Urinary bladder (tissue), 4 donors: ENCODE measurements around the gene C2CD3. TPM values are rescaled to one million over a fixed set of nuclear protein-coding genes. Genes with fewer than 3 reads are reported as not detected.

Source experiments
- DNase-seq: peaks from one replicate; pipeline ENCODE4 v3.0.0-alpha.2; 2015; ENCODE audit errors: extremely low spot score
- H3K27ac ChIP-seq: one replicate; pipeline ENCODE4 v1.5.1; 2013; ENCODE audit warnings: low read depth, mild to moderate bottlenecking, moderate library complexity
- H3K36me3 ChIP-seq: one replicate; pipeline ENCODE4 v1.6.1; 2013; ENCODE audit warnings: mild to moderate bottlenecking, moderate library complexity; ENCODE audit not compliant: insufficient read depth
- H3K4me1 ChIP-seq: one replicate; pipeline ENCODE4 v1.6.1; 2013; ENCODE audit warnings: mild to moderate bottlenecking, moderate library complexity; ENCODE audit not compliant: insufficient read depth
- H3K4me3 ChIP-seq: one replicate; pipeline ENCODE4 v1.5.1; 2013; ENCODE audit warnings: low read depth, low read length
- WGBS: extraction: QIAGEN DNeasy Blood & Tissue Kit; methylation state at CpG from one replicate; pipeline ENCODE4 v1.1.7; 2013; 5-methylcytosine and 5-hydroxymethylcytosine counted together
- polyA plus RNA-seq: library from polyadenylated mRNA; stranded (reverse); fragments of 200-250 nt; gene quantifications from one replicate; pipeline ENCODE4 v1.2.3, GENCODE V29; 2013
- total RNA-seq: library from RNA; depleted of rRNA; stranded (reverse); fragments of >200 nt; gene quantifications from one replicate; pipeline ENCODE4 v1.2.3, GENCODE V29; 2014
- donor health status: healthy with polysubstance abuse.
- donor health status: healthy.

Gene C2CD3
- total RNA-seq = 19.5 TPM
- 9.8 TPM for polyA plus RNA-seq

DNA sequence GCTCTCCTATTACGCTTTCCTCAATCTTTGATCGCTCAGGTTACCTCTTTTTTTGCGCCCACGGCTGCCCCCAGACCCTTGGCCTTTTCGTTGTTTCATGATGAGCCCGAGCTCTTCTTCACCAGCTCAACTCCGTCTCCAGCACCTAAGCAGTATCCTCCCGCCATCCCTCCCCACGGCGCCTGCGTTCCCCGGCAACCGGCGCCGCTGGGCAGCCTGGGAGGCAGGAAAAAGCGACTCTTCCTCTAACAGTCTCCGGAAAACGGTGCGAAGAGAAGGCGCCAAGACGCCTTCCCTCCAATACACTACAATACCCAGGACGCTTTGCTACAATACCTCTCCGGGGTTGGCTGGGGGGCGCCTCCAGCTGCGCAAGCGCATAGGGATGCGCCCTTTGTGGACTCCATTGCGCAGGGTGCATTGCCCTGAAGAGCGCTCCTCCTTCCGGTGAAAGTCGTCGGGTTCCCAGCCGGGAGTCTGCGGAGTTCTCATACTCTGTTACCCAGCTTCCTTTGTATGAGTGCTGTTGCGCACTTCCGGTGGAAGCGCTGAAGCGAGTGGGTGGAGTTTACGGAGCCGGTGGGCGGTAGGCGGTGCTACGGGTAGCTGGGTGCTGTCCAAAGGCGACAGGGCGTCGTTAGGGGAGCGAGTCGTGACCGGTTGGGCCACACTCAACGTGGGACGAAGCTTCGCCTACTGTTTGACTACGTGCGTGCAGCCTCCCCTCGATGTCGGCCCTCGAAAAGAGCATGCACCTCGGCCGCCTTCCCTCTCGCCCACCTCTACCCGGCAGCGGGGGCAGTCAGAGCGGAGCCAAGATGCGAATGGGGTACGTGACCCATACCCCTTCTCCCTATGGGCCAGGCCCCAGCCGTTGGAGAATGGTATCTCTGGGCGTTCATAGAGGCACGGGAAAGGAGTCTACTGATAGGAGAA, at the start of gene C2CD3, which contains the start of gene PPME1:
C2CD3 (minus strand) TSS at position 309 of the 936 bp plus-strand sequence; CDS start at position 99, 210 bp downstream.
PPME1 (plus strand) TSS at position 596 of the 936 bp plus-strand sequence; CDS start at position 729, 133 bp downstream.
- Histone ChIP-seq H3K4me1 (no peaks in the 10 kb centered on the region), H3K36me3 (peaks cover 1% of the 10 kb centered on the region), H3K27ac (peak within 1 kb of the TSS; percentile 73), H3K4me3 (peak within 1 kb of the TSS; percentile 76)
- under 1% methylated on average over 68 of the region's 68 CpGs for WGBS
- DNase-seq = peak; percentile 99

DNA sequence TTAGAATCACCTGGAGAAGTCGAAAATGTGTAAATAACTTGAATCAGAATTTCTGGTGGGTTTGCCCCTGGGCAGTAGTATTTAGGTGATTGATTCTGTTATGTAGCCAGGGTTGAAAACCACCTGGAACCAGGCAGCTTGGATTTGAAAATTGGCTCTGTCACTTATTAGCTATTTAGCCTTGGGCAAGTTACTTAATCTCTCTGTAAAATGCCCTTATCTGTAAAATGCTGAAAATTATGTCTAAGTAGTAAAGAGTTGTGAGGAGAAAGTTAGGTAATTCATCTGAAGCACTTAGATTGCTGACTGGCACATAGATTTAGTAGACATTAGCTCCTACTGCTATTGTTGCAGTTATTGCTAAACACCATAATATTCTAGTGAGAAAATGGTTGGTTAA, 49.6 kb upstream of the C2CD3 start:
- Histone ChIP-seq H3K27ac (no peak overlapping the region), H3K4me3 (no peak overlapping the region), H3K4me1 (no peaks in the 10 kb centered on the region), H3K36me3 (no peaks in the 10 kb centered on the region)
- 92% methylated on average over 1 of the region's 1 CpG for WGBS
- no peak for DNase-seq

- no peak overlapping the region for H3K4me3 ChIP-seq
- no peak for DNase-seq
- H3K36me3 ChIP-seq = no peaks in the 10 kb centered on the region
- H3K4me1 ChIP-seq = no peaks in the 10 kb centered on the region
- WGBS = 96% methylated on average over 2 of the region's 2 CpGs
- H3K27ac ChIP-seq = no peak overlapping the region
Observed at GRCh38 chr11:74212533-74212932, 41.7 kb upstream of the C2CD3 start.

- Histone ChIP-seq H3K4me3 (no peak overlapping the region), H3K36me3 (no peaks in the 10 kb centered on the region), H3K27ac (no peak overlapping the region), H3K4me1 (no peaks in the 10 kb centered on the region)
- DNase-seq = no peak
Observed at GRCh38 chr11:74208507-74208906, 37.7 kb upstream of the C2CD3 start.

DNA sequence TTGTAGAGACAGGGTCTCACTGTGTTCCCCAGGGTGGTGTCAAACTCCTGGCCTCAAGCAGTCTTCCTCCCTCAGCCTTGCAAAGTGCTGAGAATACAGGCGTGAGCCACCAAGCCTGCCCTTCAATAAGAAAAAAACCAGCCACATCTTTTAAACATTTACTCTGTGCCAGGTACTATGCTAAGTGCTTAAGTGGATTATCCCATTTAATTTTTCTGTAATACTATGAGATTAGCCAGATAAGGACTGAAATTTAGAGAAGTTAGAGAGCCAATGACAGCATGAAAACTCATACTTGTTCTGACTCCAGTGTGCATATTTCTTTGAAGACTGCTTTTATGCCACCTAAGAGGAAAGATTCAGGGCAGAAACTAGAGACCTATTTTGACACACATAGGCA, 35.9 kb upstream of the C2CD3 start:
- DNase-seq = no peak
- Histone ChIP-seq H3K4me3 (no peak overlapping the region), H3K4me1 (no peaks in the 10 kb centered on the region), H3K36me3 (no peaks in the 10 kb centered on the region), H3K27ac (no peak overlapping the region)
- WGBS = 93% methylated on average over 1 of the region's 1 CpG

DNA sequence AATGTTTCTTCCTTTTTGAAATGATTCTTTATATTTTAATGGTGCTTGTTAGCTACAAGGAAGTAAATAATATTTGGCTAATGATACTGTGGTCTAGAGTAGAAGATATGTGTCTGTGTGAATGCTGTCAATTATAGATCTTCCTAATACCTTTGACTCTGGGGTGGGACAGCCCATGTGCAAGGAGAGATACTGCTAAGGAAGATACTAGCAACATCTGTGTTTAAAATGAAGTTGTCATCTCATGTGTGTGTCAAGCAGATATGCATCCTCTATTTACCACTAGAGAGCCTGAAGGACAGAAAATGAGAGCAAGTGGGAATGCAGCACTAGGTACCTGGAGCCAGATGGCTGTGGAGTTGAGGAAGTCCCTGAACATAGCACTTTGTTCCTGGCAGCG, 34.4 kb upstream of the C2CD3 start:
- H3K27ac ChIP-seq = no peak overlapping the region
- DNase-seq = no peak
- no peak overlapping the region for H3K4me3 ChIP-seq
- no peaks in the 10 kb centered on the region for H3K4me1 ChIP-seq
- no peaks in the 10 kb centered on the region for H3K36me3 ChIP-seq
- 37% methylated on average over 1 of the region's 1 CpG for WGBS

- Histone ChIP-seq H3K36me3 (no peaks in the 10 kb centered on the region), H3K27ac (no peak overlapping the region), H3K4me3 (no peak overlapping the region), H3K4me1 (no peaks in the 10 kb centered on the region)
- WGBS = 93% methylated on average over 1 of the region's 1 CpG
- DNase-seq = no peak
Observed at GRCh38 chr11:74204701-74205100, 33.9 kb upstream of the C2CD3 start.

- no peaks in the 10 kb centered on the region for H3K36me3 ChIP-seq
- H3K4me1 ChIP-seq = no peaks in the 10 kb centered on the region
- H3K27ac ChIP-seq = no peak overlapping the region
- DNase-seq = no peak
- no peak overlapping the region for H3K4me3 ChIP-seq
- WGBS = 84% methylated on average over 2 of the region's 2 CpGs
Observed at GRCh38 chr11:74203966-74204365, 33.2 kb upstream of the C2CD3 start.

- Histone ChIP-seq H3K36me3 (no peaks in the 10 kb centered on the region), H3K4me3 (no peak overlapping the region), H3K4me1 (no peaks in the 10 kb centered on the region), H3K27ac (no peak overlapping the region)
- no peak for DNase-seq
- 97% methylated on average over 2 of the region's 2 CpGs for WGBS
Observed at GRCh38 chr11:74196781-74197486, 26.1 kb upstream of the C2CD3 start.

DNA sequence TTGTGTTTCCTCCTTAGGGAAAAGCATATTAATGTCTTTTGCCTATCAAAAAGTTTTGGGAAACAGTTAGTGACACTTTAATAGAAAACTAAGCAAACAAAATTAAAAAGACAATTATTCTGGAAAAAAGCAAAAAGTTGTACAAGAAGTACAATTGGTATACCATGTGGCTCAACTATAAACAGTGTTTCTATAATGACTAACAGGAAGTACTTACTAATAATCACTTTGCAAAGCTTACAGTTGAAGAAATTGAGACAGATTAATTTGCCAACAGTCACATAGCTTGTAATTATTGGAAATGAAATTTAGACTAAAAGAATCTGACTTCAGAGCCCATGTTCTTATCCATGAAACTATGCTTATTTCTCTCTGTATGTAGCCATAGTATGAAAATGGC, 25.0 kb upstream of the C2CD3 start:
- no peak overlapping the region for H3K4me3 ChIP-seq
- H3K27ac ChIP-seq = no peak overlapping the region
- no peaks in the 10 kb centered on the region for H3K4me1 ChIP-seq
- no peaks in the 10 kb centered on the region for H3K36me3 ChIP-seq
- DNase-seq = no peak

DNA sequence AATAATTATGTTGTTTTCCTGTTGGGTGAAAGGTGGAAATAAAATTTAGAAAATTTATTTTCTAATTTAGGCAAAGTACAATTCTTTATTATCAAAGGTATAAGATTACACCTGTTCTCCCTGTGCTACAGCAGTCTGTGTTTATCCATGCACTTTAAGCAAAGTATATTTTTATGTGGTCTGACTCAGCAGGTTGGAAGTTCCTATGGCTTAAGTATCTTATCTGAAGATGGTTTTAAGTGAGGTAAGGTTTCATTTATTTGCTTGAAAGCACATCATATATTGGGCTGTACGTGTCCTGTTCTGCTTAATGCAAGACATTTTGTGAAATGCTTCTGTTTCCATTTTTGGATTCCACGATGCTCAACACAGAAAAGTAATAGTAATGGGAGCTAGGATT, 14.9 kb upstream of the C2CD3 start:
- Histone ChIP-seq H3K4me3 (no peak overlapping the region), H3K4me1 (no peaks in the 10 kb centered on the region), H3K27ac (no peak overlapping the region), H3K36me3 (peaks cover 2% of the 10 kb centered on the region)
- no peak for DNase-seq
- 61% methylated on average over 2 of the region's 2 CpGs for whole genome bisulfite sequencing

DNA sequence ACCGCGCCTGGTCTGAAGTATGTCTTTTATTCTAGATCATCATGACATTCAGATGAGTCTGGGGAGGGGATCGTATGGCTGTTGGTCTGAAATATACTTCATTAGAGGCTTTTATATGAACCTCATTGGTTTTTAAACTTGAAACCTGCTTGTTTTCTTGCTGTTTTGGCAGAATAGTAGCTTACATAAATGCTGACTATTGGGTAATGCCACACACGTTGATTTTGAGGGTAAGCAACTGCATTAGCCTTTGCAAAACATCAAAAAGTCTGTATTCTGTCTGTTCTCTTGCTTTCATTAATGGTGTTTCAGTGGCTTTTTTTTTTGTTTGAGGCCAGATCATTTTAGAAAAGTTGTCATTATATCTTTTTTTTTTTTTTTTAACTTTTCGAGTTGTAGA, 14.5 kb upstream of the C2CD3 start:
- Histone ChIP-seq H3K27ac (no peak overlapping the region), H3K4me1 (no peaks in the 10 kb centered on the region), H3K4me3 (no peak overlapping the region), H3K36me3 (peaks cover 2% of the 10 kb centered on the region)
- 75% methylated on average over 5 of the region's 5 CpGs for WGBS
- no peak for DNase-seq

DNA sequence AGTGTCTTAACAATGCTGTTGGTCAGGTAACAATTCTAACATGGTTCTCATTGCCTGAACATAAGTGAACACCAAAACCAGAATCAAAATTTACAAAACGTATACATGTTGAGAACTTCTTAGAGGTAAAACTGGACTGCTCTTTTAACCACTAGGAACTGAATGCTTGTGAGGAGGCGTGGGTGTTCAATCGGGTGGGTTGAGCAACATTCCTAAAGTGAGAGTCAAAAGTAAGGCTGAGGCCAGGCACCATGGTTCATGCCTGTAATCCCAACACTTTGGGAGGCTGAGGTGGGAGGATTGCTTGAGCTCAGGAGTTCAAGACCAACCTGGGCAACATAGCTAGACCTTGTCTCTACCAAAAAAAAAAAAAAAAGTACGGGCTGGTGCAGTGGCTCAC, 11.8 kb upstream of the C2CD3 start:
- no peak overlapping the region for H3K27ac ChIP-seq
- whole genome bisulfite sequencing = 95% methylated on average over 4 of the region's 4 CpGs
- no peak for DNase-seq

More for the DNA sequence above, 11.8 kb upstream of the C2CD3 start:
- Histone ChIP-seq H3K4me1 (no peaks in the 10 kb centered on the region), H3K36me3 (peaks cover 3% of the 10 kb centered on the region), H3K4me3 (no peak overlapping the region)
